IPS-NIHi7 (cell line): ENCODE data around the gene SLC24A3.

Experiments
- DNase-seq: peaks from one replicate; pipeline ENCODE4 v3.0.0; 2012; ENCODE audit warnings: mixed read lengths; ENCODE audit errors: extremely low spot score

Gene SLC24A3

DNA sequence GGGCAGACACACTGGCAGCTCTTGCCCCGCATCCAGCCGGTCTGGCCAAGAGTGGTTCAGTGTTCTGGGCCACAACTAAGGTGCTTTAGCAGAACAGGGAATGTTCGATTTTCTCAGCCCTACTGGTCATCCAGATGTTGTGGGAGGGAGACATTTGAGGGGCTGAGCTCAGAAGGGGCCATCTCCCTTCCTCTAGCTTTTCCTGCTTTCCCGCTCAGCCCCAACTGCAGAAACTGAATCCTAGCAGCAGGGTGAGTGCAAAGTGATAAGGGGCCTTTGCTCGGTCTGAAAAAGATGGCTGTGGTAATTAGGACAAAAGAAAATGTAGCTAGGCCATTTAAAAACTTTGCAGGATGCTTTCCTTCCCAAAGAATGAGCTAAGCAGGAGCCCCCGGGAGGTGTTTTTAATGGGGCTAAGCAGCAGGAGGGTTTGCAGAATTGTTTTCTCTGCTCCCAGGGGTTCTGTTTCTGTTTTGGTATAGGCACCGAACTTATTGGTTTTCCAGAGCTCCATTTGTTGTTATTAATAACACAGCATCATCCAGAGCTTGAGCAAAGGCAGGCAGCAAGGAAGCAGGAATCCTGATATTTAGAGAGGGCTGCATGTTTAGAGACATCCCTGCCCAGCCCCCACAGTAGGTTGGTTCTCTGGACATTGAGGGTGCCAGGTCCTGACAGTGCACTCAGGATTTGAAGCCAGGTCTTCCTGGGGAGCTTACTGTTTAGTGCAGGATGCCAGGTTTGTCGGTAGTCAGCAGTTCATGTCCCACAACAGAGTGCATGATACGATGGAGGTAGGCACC is 210.9 kb downstream of the SLC24A3 start:
- DNase-seq = peak; percentile 31

DNA sequence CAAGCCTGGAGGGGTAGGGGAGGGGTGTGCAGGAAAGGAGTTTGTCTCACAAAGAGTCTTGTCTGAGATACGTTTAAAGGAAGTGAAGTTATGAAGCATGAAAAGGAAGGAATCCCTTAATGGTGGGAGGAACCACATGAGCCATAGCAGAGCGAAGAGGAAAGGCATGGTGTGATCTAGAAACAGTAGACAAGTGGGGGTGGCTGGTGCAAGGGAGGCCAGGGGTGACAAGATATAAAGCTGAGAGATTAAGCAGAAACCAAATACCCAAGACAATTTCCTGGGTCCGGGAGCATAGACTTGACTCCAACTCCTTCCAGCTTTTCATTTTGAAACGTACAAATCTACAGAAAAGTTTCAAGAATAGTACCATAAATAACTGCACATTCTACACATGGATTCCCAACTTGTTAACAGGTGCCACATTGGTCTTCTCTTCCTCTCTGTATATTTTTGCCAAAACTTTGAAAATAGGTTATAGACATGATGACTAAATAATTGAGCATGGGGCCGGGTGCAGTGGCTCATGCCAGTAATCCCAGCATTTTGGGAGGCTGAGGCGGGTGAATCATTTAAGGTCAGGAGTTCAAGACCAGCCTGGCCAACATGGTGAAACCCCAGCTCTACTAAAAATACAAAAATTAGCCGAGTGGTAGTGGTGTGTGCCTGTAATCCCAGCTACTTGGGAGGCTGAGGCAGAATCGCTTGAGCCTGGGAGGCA is 211.6 kb downstream of the SLC24A3 start:
- no peak for DNase-seq

DNA sequence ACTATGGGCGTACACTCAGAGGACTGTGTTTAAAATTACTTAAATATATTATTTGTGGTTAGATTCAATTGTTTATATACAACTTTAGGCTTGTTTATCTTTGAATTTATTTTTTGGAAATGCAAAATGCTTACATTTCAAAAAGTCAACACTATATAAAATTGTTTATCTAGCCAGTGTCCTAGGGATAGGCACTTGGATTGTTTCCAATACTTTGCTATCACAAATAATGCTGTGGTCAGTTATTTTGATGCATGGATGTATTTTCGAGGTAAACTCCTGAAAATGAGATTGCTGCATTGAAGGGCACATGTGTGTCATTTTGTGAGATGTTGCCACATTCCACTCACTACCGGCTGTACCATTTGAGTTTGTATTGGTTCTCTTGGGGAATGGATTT is 213.9 kb downstream of the SLC24A3 start:
- DNase-seq = no peak

DNA sequence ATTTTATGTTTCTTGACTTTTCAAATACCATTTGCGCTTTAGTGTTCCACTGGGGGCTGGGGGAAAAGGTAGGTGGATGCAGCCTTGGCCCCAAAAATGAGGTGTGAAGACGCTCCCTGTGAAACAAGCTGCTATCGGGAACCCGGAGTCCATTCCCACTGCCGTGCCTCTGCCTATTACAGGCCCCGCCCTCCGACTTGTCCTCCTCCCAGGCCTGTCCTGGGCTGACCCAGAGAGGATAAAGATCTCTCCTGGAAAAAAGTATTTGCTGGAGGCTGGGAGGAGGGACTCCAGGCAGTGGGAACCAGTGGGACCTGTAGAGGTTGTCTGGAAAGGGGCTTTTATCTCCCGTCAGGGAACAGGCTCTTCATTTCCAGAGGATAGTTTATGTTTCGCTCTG is 215.0 kb downstream of the SLC24A3 start:
- DNase-seq = peak; percentile 59

DNA sequence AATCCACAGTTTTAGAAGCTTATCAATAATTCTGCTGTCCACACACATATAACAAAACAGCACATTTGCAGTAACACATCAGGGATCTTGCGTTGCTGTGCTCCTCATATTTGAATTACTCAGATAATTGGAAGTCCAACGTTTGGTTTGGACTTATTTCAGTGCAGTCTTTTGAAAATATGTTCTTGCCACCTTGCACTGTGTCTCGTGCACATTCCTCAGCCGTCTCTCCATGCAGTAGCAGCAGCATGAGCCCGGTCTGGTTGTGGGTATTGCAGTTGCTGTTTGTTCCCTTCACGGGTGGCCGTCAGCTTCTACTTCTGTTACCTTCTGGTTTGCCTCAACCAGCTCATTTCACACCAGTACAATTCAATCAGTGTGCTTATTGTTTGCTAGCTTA is 215.5 kb downstream of the SLC24A3 start:
- DNase-seq = no peak

DNA sequence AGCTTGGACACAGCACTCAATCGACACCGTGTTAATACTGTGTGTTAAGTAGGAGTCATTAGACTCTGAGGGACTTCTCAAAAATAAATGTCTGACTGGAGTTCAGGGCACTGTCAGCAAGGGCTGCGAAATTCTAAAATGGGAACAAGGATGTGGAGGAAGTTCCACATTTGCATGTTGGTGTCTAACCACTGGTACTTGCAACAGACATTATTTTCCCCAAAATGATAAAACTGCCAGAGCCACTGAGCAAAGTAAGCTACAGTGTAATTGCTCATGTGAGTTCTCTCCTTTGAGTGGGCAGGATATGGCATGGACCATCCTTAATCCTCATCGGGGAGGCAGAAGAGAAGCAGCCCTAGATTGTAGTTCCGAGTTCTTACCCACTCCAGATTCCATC is 215.9 kb downstream of the SLC24A3 start:
- DNase-seq = no peak

DNA sequence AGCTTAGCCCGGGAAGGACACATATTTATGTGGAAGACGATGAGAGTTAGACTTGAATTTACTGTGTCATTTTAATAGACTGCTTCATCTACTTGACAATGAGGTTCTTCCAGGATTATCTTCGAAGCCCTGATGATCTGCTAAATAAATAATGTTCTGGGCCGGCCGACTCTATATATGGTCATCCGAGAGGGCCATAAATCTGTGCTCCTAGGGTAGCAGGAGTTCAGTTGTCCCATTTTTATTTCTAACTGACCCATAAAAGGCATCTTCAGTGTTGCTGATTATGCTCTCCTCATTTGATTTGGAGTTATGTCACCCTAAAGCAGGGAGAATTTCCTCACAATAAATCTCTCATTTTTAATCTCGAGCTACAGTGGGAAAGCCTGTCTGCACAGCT is 217.1 kb downstream of the SLC24A3 start:
- DNase-seq = no peak

DNA sequence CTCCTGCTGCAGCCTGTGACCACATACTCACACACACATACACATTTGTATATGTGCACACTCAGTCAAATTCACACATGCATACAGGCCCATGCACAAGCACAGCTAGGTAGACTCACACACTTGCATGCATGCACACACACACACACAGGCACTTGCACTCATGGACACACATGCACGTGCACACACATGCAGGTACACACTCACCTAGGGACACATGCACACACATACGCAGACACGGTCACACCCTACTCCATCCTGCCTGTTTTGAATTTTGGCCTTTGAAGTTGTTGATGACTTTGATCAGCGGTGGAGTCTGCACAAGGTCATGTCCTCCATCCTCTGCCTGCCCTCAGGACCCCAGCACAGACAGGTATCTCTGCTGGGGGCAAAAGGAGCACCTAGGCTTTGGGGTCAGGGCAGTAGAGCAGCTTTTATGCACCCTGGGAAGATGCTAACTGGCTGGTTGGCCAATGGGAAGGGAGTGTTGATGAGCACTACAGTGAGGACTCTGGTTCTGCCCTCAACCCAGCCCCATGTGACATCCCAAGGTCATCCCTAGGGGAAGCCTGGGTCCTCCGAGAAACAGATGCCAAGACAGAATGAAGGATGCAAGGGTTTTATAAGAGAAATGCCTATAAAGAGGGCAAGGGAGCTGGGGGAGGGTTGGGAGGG is 218.3 kb downstream of the SLC24A3 start:
- DNase-seq = no peak

DNA sequence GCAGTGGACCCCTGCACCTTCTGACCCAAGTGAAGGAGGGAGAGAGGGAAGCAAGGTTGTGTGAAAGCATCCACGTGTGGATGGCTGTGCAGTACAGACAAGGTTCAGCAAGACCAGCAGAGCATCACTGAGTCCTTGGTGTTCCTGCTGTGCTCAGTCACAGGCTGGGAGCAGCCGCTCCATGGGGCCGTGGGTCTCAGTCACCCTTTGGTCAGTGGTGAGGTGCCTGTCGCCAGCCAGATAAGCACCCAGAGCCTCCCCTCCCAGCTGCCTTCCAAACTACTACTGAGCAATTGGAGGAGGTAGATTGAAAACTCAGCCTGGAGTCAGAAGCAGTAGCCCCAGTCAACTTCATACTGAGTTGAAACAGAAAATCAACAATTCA is 218.9 kb downstream of the SLC24A3 start:
- DNase-seq = no peak

DNA sequence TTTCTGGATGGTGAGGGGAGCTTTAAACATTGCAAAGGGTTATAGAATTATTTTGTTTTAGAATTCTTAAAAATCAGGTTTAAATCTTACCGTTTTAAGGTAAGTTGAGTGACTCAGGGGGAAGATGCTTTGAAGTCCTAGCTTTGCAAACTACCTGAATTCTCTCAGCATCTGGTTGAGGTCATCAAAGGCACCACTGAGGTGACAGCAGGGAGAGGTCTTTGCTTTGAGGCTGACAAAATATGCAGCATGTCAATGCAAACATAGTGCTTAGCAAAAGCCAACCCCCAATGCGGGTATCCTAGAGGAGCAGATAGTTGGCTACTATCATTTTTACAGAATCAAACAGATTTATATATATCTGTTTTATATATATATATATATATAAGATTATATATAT is 219.5 kb downstream of the SLC24A3 start:
- DNase-seq = no peak

DNA sequence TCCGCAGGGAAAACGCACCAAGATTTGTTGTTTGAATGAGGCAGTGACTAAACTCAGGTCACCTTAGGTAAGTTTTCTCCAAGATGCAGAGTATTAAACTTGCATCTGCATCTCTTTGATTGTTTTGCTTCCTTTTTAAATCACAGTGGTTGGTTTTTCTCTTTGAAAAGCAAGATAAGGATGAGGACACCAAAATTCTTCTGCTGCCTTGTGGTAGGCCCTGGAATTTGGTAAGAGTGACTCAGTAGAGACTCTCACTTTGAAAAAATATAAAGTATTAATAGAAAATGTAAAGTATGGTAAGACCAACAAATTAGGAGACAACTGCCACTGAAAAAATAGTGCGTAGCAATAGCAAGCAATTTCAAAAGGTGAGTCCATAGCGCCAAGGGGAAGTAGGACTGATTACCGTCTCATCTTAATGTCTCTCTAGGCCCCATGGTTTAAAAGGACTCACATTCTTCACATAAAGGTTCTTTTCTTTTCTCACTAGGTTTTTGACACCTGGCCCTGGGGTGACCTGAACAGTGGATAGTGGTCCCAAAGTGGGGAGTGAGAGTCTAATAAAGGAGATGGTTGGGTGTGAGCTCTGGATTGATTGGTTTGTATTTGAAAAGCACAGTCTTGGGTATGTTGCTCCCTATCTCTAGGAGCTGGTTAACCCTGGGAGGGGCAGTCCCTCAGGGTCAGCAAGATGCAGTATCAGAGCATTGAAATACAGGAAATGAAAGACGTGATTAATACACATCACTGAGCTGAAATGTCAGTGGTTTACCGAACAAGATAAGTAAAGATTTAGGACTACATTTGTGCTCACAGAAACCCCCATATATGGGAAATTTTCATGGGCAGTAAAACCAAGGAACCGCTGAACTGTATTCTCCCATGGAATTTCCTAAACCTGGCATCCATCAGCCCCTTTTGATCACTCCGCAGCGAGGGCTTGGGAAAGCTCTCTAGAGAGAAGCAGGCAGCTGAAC is 221.2 kb downstream of the SLC24A3 start:
- DNase-seq = no peak

DNA sequence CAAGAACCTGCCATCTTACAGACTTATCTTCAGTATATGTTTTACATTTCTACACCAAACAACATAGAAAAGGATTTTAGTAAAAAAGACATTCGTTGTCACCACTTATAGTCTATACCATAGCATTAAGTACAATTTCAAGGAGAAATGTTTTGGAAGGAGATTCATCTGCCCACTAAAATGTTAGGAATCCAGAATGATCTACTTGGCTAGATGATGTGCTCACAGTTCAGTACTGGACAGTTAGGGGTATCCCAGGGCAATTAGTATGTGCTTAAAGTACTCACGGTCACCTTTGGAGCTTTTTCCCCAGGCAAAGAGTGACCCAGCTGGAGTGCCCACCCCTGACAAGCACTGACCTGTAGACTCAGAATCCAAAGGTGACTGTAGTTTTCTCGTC is 222.9 kb downstream of the SLC24A3 start:
- no peak for DNase-seq

DNA sequence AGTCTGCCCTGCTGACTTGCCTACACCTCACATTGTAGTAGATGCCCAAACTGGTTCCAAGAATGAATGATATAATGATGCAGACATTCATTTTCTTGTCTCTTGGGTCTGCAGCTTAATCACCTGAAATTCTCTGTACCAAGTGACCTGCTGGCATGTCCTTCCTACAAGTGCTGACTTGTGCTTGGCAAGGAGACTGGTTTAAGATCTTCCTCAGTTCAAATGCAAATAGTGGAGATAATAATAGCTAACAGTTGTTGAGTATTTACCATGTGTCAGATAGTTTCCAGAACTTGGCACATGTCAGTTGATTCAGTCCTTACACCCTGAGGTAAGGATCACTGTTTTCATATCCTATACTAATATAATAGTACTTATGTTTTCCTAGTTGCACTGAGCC is 223.4 kb downstream of the SLC24A3 start:
- no peak for DNase-seq

DNA sequence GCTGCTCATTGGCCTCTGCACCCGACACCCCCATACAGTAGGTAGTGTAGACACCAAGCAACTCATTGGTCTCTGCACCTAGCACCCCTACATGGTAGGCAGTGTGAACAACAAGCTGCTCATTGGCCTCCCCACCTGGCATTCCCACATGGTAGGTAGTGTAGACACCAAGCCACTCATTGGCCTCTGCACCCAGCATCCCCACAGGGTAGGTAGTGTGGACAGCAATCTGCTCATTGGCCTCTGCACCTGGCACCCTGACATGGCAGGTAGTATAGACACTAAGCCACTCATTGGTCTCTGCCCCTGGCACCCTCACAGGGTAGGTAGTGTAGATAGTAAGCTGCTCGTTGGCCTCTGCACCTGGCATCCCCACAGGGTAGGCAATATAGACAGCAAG is 226.0 kb downstream of the SLC24A3 start:
- DNase-seq = no peak

DNA sequence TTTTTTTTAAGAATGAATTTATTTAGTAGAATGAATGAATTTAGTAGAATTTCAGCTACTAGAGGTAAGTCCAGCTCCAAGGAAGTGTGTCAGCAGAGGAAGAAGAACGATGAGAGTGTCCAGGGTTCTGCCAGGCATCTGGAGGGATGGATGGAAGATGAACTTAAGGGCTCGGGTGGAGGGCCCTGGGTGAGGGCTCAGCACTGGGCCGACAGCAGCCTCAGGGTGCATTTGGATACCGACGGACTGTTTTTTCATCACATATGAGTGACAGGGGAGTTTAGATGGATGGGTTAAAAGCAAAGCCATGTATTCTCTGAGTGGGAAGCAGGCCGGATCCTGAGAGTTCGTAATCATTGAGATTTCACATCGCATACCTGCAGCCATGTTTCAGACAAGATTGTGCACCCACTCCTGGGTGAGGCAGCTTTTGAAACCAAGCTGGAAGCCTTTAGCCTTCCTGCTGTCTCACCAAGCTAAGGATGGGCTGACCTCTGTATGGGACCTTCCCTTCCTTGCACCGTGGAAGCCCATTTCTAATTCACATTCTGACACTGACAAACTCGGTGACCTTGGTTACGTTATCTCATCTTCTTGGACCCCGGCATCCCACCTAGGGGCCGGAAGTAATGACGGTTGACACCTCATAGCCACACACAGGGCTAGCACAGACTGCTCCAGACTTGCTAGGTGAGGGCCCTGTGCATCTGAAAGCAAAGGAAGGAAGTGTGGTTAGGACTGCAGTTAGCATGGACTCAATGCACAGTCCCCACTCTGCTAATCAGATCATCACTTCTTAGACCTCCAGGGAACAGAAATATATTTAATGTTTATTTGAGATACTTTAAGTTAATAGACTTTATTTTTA is 228.5 kb downstream of the SLC24A3 start:
- DNase-seq = no peak

DNA sequence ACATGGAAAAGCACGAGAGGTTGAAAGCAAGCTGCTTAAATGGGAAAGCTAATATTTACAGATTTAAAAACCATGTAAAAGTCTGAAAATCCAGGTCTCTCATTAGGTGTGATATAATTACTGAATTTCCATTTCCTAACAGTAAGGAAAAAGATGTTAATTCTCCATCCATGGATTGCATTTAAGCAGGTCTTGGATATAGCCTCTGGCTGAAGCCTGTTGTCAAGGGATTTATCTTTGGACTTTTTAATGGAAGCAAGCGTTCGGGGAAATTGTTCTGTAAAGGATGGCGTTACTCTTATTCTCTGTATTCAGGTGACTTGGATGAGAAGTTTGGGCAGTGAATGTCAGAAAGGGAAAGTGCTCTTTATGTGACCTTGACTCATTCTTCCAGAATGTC is 233.8 kb downstream of the SLC24A3 start:
- no peak for DNase-seq

DNA sequence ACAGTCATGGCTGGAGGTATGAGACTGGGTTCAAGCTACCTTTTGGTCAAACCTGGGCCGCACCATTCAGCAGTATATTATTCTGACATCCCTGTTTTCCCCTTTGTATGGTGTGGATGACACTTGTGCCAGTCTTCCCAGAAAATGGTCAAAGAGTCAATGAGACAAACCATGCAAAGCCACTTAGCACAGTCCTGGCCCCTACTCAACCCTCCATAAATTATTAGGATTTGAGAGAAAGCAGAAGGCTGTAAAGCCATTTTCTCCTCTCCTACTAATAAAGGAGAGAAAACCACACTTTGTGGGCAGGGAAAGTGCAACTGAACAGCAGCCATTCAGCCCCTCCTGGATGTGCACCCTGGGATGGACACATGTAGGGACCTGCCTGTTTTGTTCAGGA is 236.2 kb downstream of the SLC24A3 start:
- DNase-seq = no peak

DNA sequence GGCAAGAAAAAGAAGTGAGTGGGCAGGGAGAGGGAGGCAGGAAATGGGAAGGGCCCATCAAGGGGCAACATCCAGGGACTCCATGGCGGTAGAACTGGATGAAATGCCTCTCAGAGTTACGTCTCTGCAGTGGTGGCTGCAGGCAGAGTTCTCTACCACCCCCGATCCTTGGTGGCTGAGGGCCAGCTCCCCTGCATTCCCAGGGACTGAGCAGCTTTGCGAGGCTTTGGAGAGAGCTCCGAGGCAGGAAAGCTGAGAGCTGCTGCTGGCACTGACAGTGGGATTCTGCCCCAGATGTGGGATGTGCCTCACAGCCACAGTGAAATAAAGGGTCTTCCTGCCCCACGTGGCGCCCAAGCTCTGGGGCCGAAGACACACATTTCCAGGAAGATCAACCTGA is 236.6 kb downstream of the SLC24A3 start:
- no peak for DNase-seq

DNA sequence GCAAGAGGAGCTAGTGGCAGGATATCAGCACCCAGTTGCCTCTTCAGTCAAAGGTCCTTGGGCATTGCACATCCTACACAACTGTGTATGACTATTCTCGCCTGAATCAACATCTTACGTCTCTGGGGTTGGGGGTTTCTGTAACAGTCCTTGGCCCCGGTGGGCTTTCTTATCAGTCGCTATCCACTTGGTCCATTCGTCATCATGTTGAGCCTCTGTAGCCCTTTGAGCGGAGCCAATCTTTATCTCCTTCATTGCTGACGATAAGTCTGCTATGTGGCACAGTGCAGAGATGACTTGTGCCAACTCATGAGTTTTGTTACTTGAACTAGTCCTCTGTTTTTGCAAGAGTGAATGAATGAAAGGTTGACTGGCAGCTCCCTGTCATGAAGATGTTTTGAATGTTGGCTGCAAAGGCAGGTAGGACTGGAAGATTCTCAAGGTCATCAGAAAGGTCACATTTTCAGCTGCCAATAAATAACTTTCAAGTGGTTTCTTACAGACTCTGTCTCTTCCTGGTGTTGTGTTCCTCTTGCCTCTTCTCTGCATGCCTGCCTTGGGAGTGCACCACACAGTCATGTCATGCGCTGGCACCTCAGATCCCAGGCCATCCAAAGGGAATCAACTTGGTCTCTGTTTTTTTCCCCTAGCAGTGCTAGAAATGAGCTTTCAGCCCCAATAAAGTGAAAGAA is 238.9 kb downstream of the SLC24A3 start:
- DNase-seq = no peak

DNA sequence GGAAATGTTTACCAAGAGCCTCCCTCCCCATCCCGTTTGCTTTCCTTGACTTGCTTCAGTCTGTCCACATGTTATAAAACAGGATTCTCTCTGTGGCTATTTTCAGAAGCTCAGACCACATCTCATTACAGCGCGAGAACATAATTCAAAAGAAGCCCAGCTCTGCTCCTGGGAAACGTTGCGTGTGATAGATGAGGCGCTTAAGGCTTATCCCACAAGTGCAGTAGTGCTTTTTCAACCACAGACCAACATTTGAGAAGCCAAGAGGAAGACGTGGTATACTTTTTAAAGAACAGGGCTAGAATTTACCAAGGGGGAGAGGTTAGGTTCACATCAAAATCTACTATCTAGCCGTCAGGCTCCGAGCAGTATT is 239.5 kb downstream of the SLC24A3 start:
- no peak for DNase-seq
